Glomerular endothelial cell (primary cell): ENCODE data around the gene NYAP1. TPM values are rescaled to one million over a fixed set of nuclear protein-coding genes. Genes with fewer than 3 reads are reported as not detected.
"Not testable (repeated sequence)": the region's sequence is repeated elsewhere in the genome, so short reads cannot be mapped to it uniquely, and the experiment has no call there.

Experiments used
- DNase-seq: peaks from one replicate; pipeline ENCODE4 v3.0.0-alpha.2; 2011; ENCODE audit warnings: low read depth, low spot score; ENCODE audit errors: extremely low read depth
- total RNA-seq: library from RNA; depleted of rRNA; stranded (reverse); fragments of >200 nt; gene quantifications from 2 replicates; pipeline ENCODE4 v1.2.3, GENCODE V29; 2015

Gene NYAP1
- total RNA-seq, 1 donor from 2014 or later, result 2.5 TPM

GRCh38 chr7:100509231-100509630 lies 25.5 kb downstream of the NYAP1 start:
- no peak for DNase-seq

DNA sequence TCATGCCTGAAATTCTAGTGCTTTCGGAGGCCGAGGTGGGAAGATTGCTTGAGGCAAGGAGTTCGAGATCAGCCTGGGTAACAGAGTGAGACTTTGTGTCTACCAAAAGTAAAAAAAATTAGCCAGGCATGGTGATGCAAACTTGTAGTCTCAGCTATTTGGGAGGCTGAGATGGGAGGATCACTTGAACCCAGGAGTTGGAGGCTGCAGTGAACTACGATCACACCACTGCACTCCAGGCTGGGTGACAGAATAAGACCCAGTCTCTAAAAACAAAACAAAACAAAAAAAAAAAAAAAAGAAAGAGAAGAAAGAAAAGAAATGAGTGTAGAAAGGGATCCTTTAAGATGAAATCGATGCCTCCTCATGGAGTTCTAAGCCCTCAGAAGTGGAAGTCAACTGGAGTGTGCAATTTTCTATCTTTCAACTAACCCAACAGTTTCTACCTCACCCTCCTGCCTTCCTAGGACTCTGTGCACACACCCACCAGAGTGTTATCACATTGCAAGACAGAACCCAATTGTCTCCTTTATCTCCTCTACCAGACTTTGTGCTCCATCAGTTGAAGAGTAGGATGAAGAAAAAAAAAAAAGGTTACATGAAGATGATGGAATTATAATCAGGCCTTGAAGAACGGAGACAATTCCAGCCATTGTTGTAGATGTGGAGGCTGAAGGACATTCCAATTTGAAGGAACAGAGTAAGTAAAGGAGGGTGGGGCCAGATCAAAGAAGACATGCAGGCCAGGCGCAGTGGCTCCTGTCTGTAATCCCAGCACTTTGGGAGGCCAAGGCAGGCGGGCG lies 26.9 kb downstream of the NYAP1 start:
- DNase-seq, result no peak

GRCh38 chr7:100513212-100513810 lies 29.6 kb downstream of the NYAP1 start:
- DNase-seq, result no peak

DNA sequence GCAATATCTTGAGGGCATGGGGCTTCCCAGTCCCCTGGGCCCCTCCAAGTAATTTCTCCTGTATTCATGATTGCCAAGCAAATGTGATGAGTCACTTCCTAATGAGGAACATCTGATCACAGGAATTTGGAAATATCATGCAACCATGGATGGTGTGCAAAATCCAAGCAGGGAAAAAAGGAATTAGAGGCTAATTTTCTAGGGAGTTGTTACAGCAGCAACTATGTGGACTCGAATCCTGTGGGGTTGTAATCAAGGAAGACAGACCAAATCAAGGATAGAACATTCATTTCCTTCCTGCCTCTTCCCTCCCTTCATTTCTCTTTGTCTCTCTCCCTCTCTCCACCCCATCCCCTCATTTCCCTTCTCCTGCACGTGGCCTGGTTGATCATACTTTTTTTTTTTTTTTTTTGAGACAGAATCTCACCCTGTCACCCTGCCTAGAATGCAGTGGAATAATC lies 31.4 kb downstream of the NYAP1 start:
- peak; percentile 22 for DNase-seq

GRCh38 chr7:100516135-100516812 lies 32.5 kb downstream of the NYAP1 start:
- no peak for DNase-seq

GRCh38 chr7:100517305-100517704 lies 33.6 kb downstream of the NYAP1 start:
- no peak for DNase-seq

- no peak for DNase-seq
Observed at GRCh38 chr7:100519580-100519979, 35.9 kb downstream of the NYAP1 start.

DNA sequence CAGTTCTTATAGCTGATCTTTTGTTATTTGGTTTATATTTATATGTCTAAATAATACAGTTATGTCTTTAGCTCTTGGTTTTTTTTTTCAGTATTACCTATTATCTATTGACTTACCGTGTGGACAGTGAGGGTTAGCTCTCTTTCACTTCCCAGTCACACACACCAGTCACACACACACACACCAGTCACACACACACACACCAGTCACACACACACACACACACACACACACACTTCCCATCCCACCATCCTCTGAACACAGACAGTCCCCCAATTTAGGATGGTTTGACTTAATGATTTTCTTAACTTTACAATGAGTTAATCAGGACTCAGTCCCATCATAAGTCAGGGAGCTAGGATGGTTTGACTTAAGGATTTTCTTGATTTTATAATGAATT lies 36.4 kb downstream of the NYAP1 start:
- DNase-seq, result no peak

- DNase-seq, result no peak
Observed at GRCh38 chr7:100521076-100521475, 37.3 kb downstream of the NYAP1 start.

- DNase-seq, result not testable (repeated sequence)
Observed at GRCh38 chr7:100521909-100522593, 38.3 kb downstream of the NYAP1 start.

- DNase-seq, result not testable (repeated sequence)
Observed at GRCh38 chr7:100523192-100523591, 39.5 kb downstream of the NYAP1 start.

GRCh38 chr7:100528108-100528866 lies 44.6 kb downstream of the NYAP1 start:
- DNase-seq, result not testable (repeated sequence)

- no peak for DNase-seq
Observed at GRCh38 chr7:100532165-100533022, 48.7 kb downstream of the NYAP1 start.

DNA sequence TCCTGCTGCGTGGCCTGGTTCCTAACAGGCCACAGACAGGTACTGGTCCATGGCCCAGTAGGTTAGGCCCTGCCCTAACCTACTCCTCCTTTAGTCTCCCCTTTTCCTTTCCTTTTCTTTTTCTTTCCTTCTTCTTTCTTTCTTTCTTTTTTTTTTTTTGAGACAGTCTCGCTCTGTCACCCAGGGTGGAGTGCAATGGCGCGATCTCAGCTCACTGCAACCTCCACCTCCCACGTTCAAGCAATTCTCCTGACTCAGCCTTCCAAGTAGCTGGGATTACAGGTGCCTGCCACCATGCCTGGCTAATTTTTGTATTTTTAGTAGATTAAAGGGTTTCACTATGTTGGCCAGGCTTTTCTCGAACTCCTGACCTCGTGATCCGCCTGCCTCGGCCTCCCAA lies 52.3 kb downstream of the NYAP1 start:
- not testable (repeated sequence) for DNase-seq

DNA sequence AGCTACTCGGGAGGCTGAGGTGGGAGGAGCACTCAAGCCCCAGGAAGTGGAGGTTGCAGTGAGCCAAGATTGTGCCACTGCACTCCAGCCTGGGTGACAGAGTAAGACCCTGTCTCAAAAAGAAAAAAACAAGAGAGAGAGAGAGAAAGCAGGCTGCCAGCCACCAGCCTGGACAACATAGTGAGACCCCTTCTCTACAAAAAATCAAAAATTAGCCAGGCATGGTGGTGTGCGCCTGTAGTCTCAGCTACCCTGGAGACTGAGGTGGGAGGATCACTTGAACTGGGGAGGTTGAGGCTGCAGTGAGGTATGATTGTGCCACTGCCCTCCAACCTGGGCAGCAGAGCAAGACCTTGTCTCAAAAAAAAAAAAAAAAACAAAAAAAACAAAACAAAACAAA lies 53.0 kb downstream of the NYAP1 start:
- not testable (repeated sequence) for DNase-seq

DNA sequence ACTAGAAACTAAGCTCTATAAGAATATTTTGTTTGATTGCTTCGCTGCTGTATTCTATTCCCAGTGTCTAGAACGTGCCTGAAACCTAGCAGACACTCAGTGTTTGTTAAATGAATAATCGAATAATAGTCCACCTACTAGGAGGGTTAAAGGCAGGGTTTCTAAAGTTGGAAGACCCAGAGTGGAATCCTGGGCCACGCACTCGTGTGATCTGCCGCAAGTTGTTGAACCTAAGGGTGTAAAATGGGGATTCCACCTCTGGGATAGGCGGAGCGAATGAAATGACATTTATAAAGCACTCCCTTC lies 54.6 kb downstream of the NYAP1 start:
- DNase-seq, result no peak

DNA sequence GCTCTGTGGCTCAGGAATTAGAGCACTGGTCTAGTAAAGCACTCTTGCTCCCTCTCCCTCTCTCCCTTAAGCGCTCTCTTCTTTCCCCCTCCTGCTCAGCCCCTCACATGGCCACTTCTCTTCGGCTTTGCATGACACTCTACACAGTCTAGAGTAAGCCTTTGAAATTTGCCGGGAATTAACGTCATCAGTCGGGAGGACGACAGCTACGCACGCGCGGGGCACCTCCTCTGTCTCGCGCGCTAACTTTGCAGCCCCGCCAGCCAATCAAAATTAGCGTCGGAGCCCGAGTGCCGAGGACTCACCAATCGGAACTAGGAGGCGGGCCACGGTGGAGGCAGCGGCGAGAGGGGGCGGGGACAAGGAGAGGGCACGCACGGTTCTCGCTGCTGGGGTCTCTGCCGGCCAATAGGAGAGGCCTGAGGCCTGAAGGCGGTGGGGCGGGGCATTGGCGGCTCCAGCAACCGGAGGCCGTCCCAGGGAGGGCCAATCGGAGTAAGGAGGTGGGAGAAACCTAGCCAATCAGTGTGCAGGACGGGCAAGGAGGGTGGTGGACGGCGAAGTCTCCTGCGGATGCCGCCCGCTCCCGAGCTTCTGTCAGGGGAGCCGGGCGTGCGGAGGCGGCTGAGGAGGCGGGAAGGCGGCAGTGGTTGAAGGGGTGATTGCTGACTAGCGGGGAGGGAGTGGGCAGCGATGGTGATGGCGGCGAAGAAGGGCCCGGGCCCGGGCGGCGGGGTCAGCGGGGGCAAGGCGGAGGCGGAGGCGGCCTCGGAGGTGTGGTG lies 55.1 kb downstream of the NYAP1 start, which contains the start of gene AGFG2:
AGFG2 (plus strand) TSS at position 550 of the 782 bp plus-strand sequence; CDS start at position 694, 144 bp downstream.
- peak; percentile 86 for DNase-seq

DNA sequence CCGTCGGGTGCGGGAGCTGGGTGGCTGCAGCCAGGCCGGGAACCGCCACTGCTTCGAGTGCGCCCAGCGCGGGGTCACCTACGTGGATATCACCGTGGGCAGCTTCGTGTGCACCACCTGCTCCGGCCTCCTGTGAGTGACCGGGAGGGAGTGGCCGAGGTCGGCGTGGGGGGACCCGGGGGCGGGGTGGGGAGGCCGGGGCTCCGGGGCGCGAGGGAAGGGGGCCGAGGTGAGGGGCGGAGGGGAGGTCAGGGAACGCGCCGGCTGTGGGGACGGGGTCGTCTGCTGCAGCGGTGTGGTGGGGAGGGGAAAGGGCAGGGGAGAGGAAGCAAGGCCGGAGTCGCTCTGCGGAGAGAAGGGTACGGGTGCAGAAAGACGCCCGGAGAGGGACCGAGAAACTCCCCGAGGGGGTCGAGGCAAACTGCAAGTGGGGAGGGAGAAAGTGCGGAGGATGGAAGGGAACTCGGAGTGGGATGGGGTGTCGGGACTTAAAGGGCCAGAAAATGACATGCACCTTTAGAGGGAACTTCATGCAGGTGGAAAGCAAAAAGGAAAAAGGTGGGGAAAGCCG lies 55.8 kb downstream of the NYAP1 start:
- DNase-seq, result no peak
